ENCODE data around the gene CFAP97. TPM values are rescaled to one million over a fixed set of nuclear protein-coding genes. Genes with fewer than 3 reads are reported as not detected.

CFAP97 gene
- total and polyA plus RNA-seq, 2 donors (not counting 1 experiment from before 2014, with no cell fraction given), result 39.3 to 50.8 TPM

- Histone ChIP-seq H3K27me3 (ENCODE audit: control insufficient read depth, insufficient read depth, low read length) (no peaks in the 10 kb centered on the region), H3K79me2 (ENCODE audit: control insufficient read depth, insufficient read depth, low read length) (peaks cover 6% of the 10 kb centered on the region), H3K27ac (ENCODE audit: insufficient read depth, low read length) (peak overlapping the region; percentile 65), H4K20me1 (ENCODE audit: control insufficient read depth, extremely low read depth, insufficient read depth, low read length) (no peaks in the 10 kb centered on the region), H3K4me3 (replicated peaks in 1 of 4; ENCODE audit: control extremely low read depth in 1 of 4, insufficient read depth in 1 of 4, low read depth in 3 of 4, low read length in 4 of 4) (peak overlapping the region; percentile 60 to 69 (median 67)), H3K36me3 (ENCODE audit: control insufficient read depth, insufficient read depth, low read length) (no peaks in the 10 kb centered on the region), H3K4me2 (ENCODE audit: extremely low read depth, insufficient read depth, low read length) (peak overlapping the region; percentile 98), H3K9ac (ENCODE audit: insufficient read depth, low read length) (peak overlapping the region; percentile 78), H3K4me1 (ENCODE audit: control insufficient read depth, extremely low read depth, insufficient read depth, low read length) (peaks cover 3% of the 10 kb centered on the region), H2AFZ (ENCODE audit: low read length) (peak overlapping the region; percentile 91), H3K9me3 (ENCODE audit: control insufficient read depth, insufficient read depth, low read depth, low read length) (no peaks in the 10 kb centered on the region)
- TF ChIP-seq EZH2 (IDR thresholded peaks at IDR 0.05; ENCODE audit: low read length, missing control alignments), result no peak
- TF ChIP-seq CTCF (conservative IDR thresholded peaks at IDR 0.05 in 1 of 2, IDR thresholded peaks at IDR 0.05 in 1 of 2; ENCODE audit: low read depth in 1 of 2, low read length in 2 of 2), result no peak
- DNase-seq (ENCODE audit: low read depth in 2 of 2), result peak in 1 of 2 donors; percentile 26
These were observed 574 bp upstream of the CFAP97 start for GRCh38 chr4:185204238-185204910.

GRCh38 chr4:185202984-185203485 is 765 bp downstream of the CFAP97 start:
- peak overlapping the region; percentile 65 for H3K27ac ChIP-seq (ENCODE audit: insufficient read depth, low read length)
- TF ChIP-seq CTCF (conservative IDR thresholded peaks at IDR 0.05 in 1 of 2, IDR thresholded peaks at IDR 0.05 in 1 of 2; ENCODE audit: low read depth in 1 of 2, low read length in 2 of 2), result no peak
- no peak for TF ChIP-seq EZH2 (IDR thresholded peaks at IDR 0.05; ENCODE audit: low read length, missing control alignments)
- H3K4me1 ChIP-seq (ENCODE audit: control insufficient read depth, extremely low read depth, insufficient read depth, low read length), result peaks cover 3% of the 10 kb centered on the region
- peak overlapping the region; percentile 53 for H3K4me2 ChIP-seq (ENCODE audit: extremely low read depth, insufficient read depth, low read length)
- H3K36me3 ChIP-seq (ENCODE audit: control insufficient read depth, insufficient read depth, low read length), result no peaks in the 10 kb centered on the region
- H3K9me3 ChIP-seq (ENCODE audit: control insufficient read depth, insufficient read depth, low read depth, low read length), result no peaks in the 10 kb centered on the region
- H4K20me1 ChIP-seq (ENCODE audit: control insufficient read depth, extremely low read depth, insufficient read depth, low read length), result no peaks in the 10 kb centered on the region
- peaks cover 6% of the 10 kb centered on the region for H3K79me2 ChIP-seq (ENCODE audit: control insufficient read depth, insufficient read depth, low read length)
- H2AFZ ChIP-seq (ENCODE audit: low read length), result no peak overlapping the region
- H3K4me3 ChIP-seq (replicated peaks in 1 of 4; ENCODE audit: control extremely low read depth in 1 of 4, insufficient read depth in 1 of 4, low read depth in 3 of 4, low read length in 4 of 4), result peak overlapping the region; percentile 18 to 77 (median 67)
- no peaks in the 10 kb centered on the region for H3K27me3 ChIP-seq (ENCODE audit: control insufficient read depth, insufficient read depth, low read length)
- peak in 1 of 2 donors; percentile 35 for DNase-seq (ENCODE audit: low read depth in 2 of 2)
- H3K9ac ChIP-seq (ENCODE audit: insufficient read depth, low read length), result peak overlapping the region; percentile 78

GRCh38 chr4:185201977-185202962 is 1.5 kb downstream of the CFAP97 start:
- Histone ChIP-seq H3K79me2 (ENCODE audit: control insufficient read depth, insufficient read depth, low read length) (peaks cover 6% of the 10 kb centered on the region), H3K9ac (ENCODE audit: insufficient read depth, low read length) (no peak overlapping the region)

More at GRCh38 chr4:185201977-185202962, 1.5 kb downstream of the CFAP97 start:
- Histone ChIP-seq H3K27ac (ENCODE audit: insufficient read depth, low read length) (peak overlapping the region; percentile 23), H4K20me1 (ENCODE audit: control insufficient read depth, extremely low read depth, insufficient read depth, low read length) (no peaks in the 10 kb centered on the region), H3K4me2 (ENCODE audit: extremely low read depth, insufficient read depth, low read length) (peak overlapping the region; percentile 61), H3K9me3 (ENCODE audit: control insufficient read depth, insufficient read depth, low read depth, low read length) (no peaks in the 10 kb centered on the region), H3K36me3 (ENCODE audit: control insufficient read depth, insufficient read depth, low read length) (no peaks in the 10 kb centered on the region), H3K4me1 (ENCODE audit: control insufficient read depth, extremely low read depth, insufficient read depth, low read length) (peaks cover 3% of the 10 kb centered on the region), H2AFZ (ENCODE audit: low read length) (no peak overlapping the region), H3K4me3 (replicated peaks in 1 of 4; ENCODE audit: control extremely low read depth in 1 of 4, insufficient read depth in 1 of 4, low read depth in 3 of 4, low read length in 4 of 4) (peak overlapping the region in 2 of 4 experiments; percentile 67 to 77), H3K27me3 (ENCODE audit: control insufficient read depth, insufficient read depth, low read length) (no peaks in the 10 kb centered on the region)
- peak; percentile 28 to 42 for DNase-seq (ENCODE audit: low read depth in 2 of 2)
- no peak for TF ChIP-seq CTCF (conservative IDR thresholded peaks at IDR 0.05 in 1 of 2, IDR thresholded peaks at IDR 0.05 in 1 of 2; ENCODE audit: low read depth in 1 of 2, low read length in 2 of 2)
- no peak for TF ChIP-seq EZH2 (IDR thresholded peaks at IDR 0.05; ENCODE audit: low read length, missing control alignments)

Measured in fibroblast of lung (primary cell).